Neutrophil (primary cell): ENCODE data around the gene UBAP1.

Source experiments
- H3K27ac ChIP-seq: fragments of 200-600 bp; sonication (generic); 2 replicates; pipeline ENCODE4 v1.5.1; 2016; ENCODE audit warnings: mild to moderate bottlenecking, moderate library complexity
- H3K27me3 ChIP-seq: fragments of 200-600 bp; sonication (generic); 2 replicates; pipeline ENCODE4 v1.6.0; 2016; ENCODE audit warnings: mild to moderate bottlenecking
- H3K36me3 ChIP-seq: fragments of 200-600 bp; sonication (generic); 2 replicates; pipeline ENCODE4 v1.5.1; 2017
- H3K4me1 ChIP-seq, 2 experiments: fragments of 200-600 bp in 1 of 2; sonication (generic) in 1 of 2; 1 replicate in 1 of 2; 2 replicates in 1 of 2; pipeline versions ENCODE4 v1.5.1 to v1.6.1; 2013 to 2016; ENCODE audit warnings: low read depth in 1 of 2, low read length in 1 of 2, mild to moderate bottlenecking in 1 of 2, moderate library complexity in 1 of 2; ENCODE audit not compliant: control insufficient read depth in 1 of 2, insufficient read depth in 1 of 2
- H3K4me3 ChIP-seq, 2 experiments: fragments of 200-600 bp in 1 of 2; sonication (generic) in 1 of 2; 1 replicate in 1 of 2; 2 replicates in 1 of 2; pipeline ENCODE4 v1.5.1; 2013 to 2016; ENCODE audit warnings: low read depth in 1 of 2, low read length in 1 of 2, mild to moderate bottlenecking in 1 of 2, moderate library complexity in 1 of 2
- H3K9me3 ChIP-seq: fragments of 200-600 bp; sonication (generic); 2 replicates; pipeline ENCODE4 v1.5.1; 2016
- CTCF ChIP-seq: fragments of 200-600 bp; sonication (generic); IDR thresholded peaks from 2 replicates; pipeline ENCODE4 v1.5.1; 2016; ENCODE audit warnings: antibody characterized with exemption

Gene UBAP1

GRCh38 chr9:34140853-34141252 lies 38.0 kb upstream of the UBAP1 start:
- peaks cover 9 to 10% of the 10 kb centered on the region in 2 experiments for H3K4me1 ChIP-seq
- no peaks in the 10 kb centered on the region for H3K27me3 ChIP-seq
- no peaks in the 10 kb centered on the region for H3K36me3 ChIP-seq
- H3K4me3 ChIP-seq, result no peak overlapping the region
- no peaks in the 10 kb centered on the region for H3K9me3 ChIP-seq
- no peak for TF ChIP-seq CTCF
- H3K27ac ChIP-seq, result no peak overlapping the region

GRCh38 chr9:34143116-34143515 lies 35.7 kb upstream of the UBAP1 start:
- Histone ChIP-seq H3K27ac (no peak overlapping the region), H3K36me3 (no peaks in the 10 kb centered on the region), H3K27me3 (no peaks in the 10 kb centered on the region), H3K4me3 (no peak overlapping the region), H3K9me3 (no peaks in the 10 kb centered on the region), H3K4me1 (peaks cover 9 to 10% of the 10 kb centered on the region in 2 experiments)
- no peak for TF ChIP-seq CTCF

- no peaks in the 10 kb centered on the region for H3K27me3 ChIP-seq
- peaks cover 5 to 9% of the 10 kb centered on the region in 2 experiments for H3K4me1 ChIP-seq
- H3K36me3 ChIP-seq, result no peaks in the 10 kb centered on the region
- no peaks in the 10 kb centered on the region for H3K9me3 ChIP-seq
- no peak for TF ChIP-seq CTCF
- H3K4me3 ChIP-seq, result no peak overlapping the region
- no peak overlapping the region for H3K27ac ChIP-seq
These were observed 33.7 kb upstream of the UBAP1 start for GRCh38 chr9:34145165-34145564.

GRCh38 chr9:34151398-34151797 lies 27.4 kb upstream of the UBAP1 start:
- Histone ChIP-seq H3K27ac (no peak overlapping the region), H3K4me3 (no peak overlapping the region), H3K36me3 (no peaks in the 10 kb centered on the region), H3K9me3 (no peaks in the 10 kb centered on the region), H3K27me3 (no peaks in the 10 kb centered on the region), H3K4me1 (peaks cover 0 to 9% of the 10 kb centered on the region in 2 experiments)
- no peak for TF ChIP-seq CTCF

- no peaks in the 10 kb centered on the region for H3K27me3 ChIP-seq
- no peaks in the 10 kb centered on the region for H3K36me3 ChIP-seq
- peaks cover 0 to 9% of the 10 kb centered on the region in 2 experiments for H3K4me1 ChIP-seq
- no peaks in the 10 kb centered on the region for H3K9me3 ChIP-seq
- no peak overlapping the region for H3K27ac ChIP-seq
- no peak for TF ChIP-seq CTCF
- no peak overlapping the region for H3K4me3 ChIP-seq
These were observed 24.8 kb upstream of the UBAP1 start for GRCh38 chr9:34154057-34154456.

- no peaks in the 10 kb centered on the region for H3K36me3 ChIP-seq
- no peak for TF ChIP-seq CTCF
- no peak overlapping the region for H3K27ac ChIP-seq
- peaks cover 0 to 4% of the 10 kb centered on the region in 2 experiments for H3K4me1 ChIP-seq
- no peak overlapping the region for H3K4me3 ChIP-seq
- no peaks in the 10 kb centered on the region for H3K27me3 ChIP-seq
- no peaks in the 10 kb centered on the region for H3K9me3 ChIP-seq
These were observed 21.5 kb upstream of the UBAP1 start for GRCh38 chr9:34157318-34157717.
